HEK293 (cell line): ENCODE data around the gene TOR2A.

Experiments
- CTCF ChIA-PET: fragments of 350-600 bp; formaldehyde crosslinking; extraction: SDS; loops from one replicate; lab custom pipeline; 2021; ENCODE audit warnings: antibody characterized with exemption; lab: Yijun Ruan, JAX
- POLR2A ChIA-PET: fragments of 300-600 bp; formaldehyde crosslinking; extraction: SDS; loops from one replicate; lab custom pipeline; 2020; ENCODE audit warnings: antibody characterized with exemption, inconsistent platforms; lab: Yijun Ruan, JAX
- H3K27ac ChIP-seq: fragments of 200-500 bp; sonication (Bioruptor generic); 2 replicates; pipeline ENCODE4 v1.5.1; 2014; ENCODE audit warnings: low read depth, low read length, control low read depth, inconsistent platforms; ENCODE audit errors: extremely low read depth
- H3K36me3 ChIP-seq, 2 experiments: fragments of 200-500 bp in 1 of 2; sonication (Bioruptor generic) in 1 of 2; 1 replicate in 1 of 2; 2 replicates in 1 of 2; pipeline ENCODE4 v1.5.1; 2014 to 2017; ENCODE audit warnings: inconsistent platforms in 2 of 2, low read length in 2 of 2; ENCODE audit not compliant: control insufficient read depth in 2 of 2, insufficient read depth in 1 of 2
- H3K4me1 ChIP-seq: fragments of 200-500 bp; sonication (Bioruptor generic); 2 replicates; pipeline ENCODE4 v1.5.1; 2014; ENCODE audit warnings: mild to moderate bottlenecking, low read length, inconsistent platforms; ENCODE audit not compliant: control insufficient read depth, insufficient read depth
- H3K4me3 ChIP-seq: 2 replicates; pipeline ENCODE4 v1.5.1; 2011; ENCODE audit warnings: low read depth, mild to moderate bottlenecking, control low read depth, low read length, moderate library complexity
- H3K9me3 ChIP-seq: fragments of 200-500 bp; sonication (Bioruptor generic); 2 replicates; pipeline ENCODE4 v1.5.1; 2014; ENCODE audit warnings: low read depth, low read length, inconsistent platforms; ENCODE audit not compliant: control insufficient read depth, insufficient read depth
- EGR2 ChIP-seq: fragments of 450-650 bp; formaldehyde crosslinking; IDR thresholded peaks from 2 replicates; pipeline ENCODE4 v1.5.1; 2016; ENCODE audit warnings: low read depth, missing biosample characterization, missing genetic modification characterization
- GLI2 ChIP-seq: fragments of 450-650 bp; formaldehyde crosslinking; IDR thresholded peaks from 2 replicates; pipeline ENCODE4; 2017; ENCODE audit warnings: missing biosample characterization, missing genetic modification characterization, low read depth, borderline replicate concordance
- HOXA7 ChIP-seq: sonication (generic); formaldehyde crosslinking; IDR thresholded peaks from 2 replicates; pipeline ENCODE4 v1.8.1; 2022; ENCODE audit warnings: missing genetic modification reagents, borderline replicate concordance
- KLF9 ChIP-seq: fragments of 450-650 bp; formaldehyde crosslinking; IDR thresholded peaks from 2 replicates; pipeline ENCODE4 v1.5.1; 2016; ENCODE audit warnings: missing biosample characterization, missing genetic modification characterization, low read depth
- SP2 ChIP-seq: fragments of 450-650 bp; formaldehyde crosslinking; IDR thresholded peaks from 2 replicates; pipeline ENCODE4 v1.5.1; 2016; ENCODE audit warnings: missing biosample characterization, missing genetic modification characterization
- WT1 ChIP-seq: fragments of 450-650 bp; formaldehyde crosslinking; IDR thresholded peaks from 2 replicates; pipeline ENCODE4 v1.5.1; 2016; ENCODE audit warnings: missing biosample characterization, missing genetic modification characterization
- YY2 ChIP-seq: fragments of 450-650 bp; formaldehyde crosslinking; IDR thresholded peaks from 2 replicates; pipeline ENCODE4 v1.5.1; 2016; ENCODE audit warnings: missing biosample characterization, missing genetic modification characterization
- ZBTB20 ChIP-seq: fragments of 450-650 bp; formaldehyde crosslinking; IDR thresholded peaks from 2 replicates; pipeline ENCODE4 v1.5.1; 2016; ENCODE audit warnings: missing biosample characterization, missing genetic modification characterization
- ZBTB6 ChIP-seq: fragments of 450-650 bp; formaldehyde crosslinking; IDR thresholded peaks from 2 replicates; pipeline ENCODE4 v1.5.1; 2017; ENCODE audit warnings: missing biosample characterization, missing genetic modification characterization
- ZBTB7A ChIP-seq: fragments of 450-650 bp; formaldehyde crosslinking; IDR thresholded peaks from 2 replicates; pipeline ENCODE4 v1.5.1; 2016; ENCODE audit warnings: low read depth, missing biosample characterization, missing genetic modification characterization
- ZFHX2 ChIP-seq: fragments of 450-650 bp; formaldehyde crosslinking; conservative IDR thresholded peaks from 2 replicates; pipeline ENCODE4 v1.5.1; 2016; ENCODE audit warnings: missing biosample characterization, missing genetic modification characterization
- ZNF132 ChIP-seq: fragments of 450-650 bp; formaldehyde crosslinking; IDR thresholded peaks from 2 replicates; pipeline ENCODE4 v1.5.1; 2017; ENCODE audit warnings: missing biosample characterization, missing genetic modification characterization, borderline replicate concordance
- ZNF146 ChIP-seq: fragments of 450-650 bp; formaldehyde crosslinking; IDR thresholded peaks from 2 replicates; pipeline ENCODE4 v1.5.1; 2016; ENCODE audit warnings: missing biosample characterization, missing genetic modification characterization
- ZNF214 ChIP-seq: fragments of 450-650 bp; formaldehyde crosslinking; IDR thresholded peaks from 2 replicates; pipeline ENCODE4 v1.5.1; 2017; ENCODE audit warnings: missing biosample characterization, mild to moderate bottlenecking, missing genetic modification characterization, borderline replicate concordance
- ZNF248 ChIP-seq: fragments of 450-650 bp; formaldehyde crosslinking; IDR thresholded peaks from 2 replicates; pipeline ENCODE4 v1.5.1; 2017; ENCODE audit warnings: missing biosample characterization, missing genetic modification characterization
- ZNF341 ChIP-seq: fragments of 450-650 bp; formaldehyde crosslinking; IDR thresholded peaks from 2 replicates; pipeline ENCODE4; 2016; ENCODE audit warnings: low read depth, missing biosample characterization, missing genetic modification characterization
- ZNF37A ChIP-seq: fragments of 450-650 bp; IDR thresholded peaks from 2 replicates; pipeline ENCODE4 v1.5.1; 2018; ENCODE audit warnings: missing biosample characterization, missing genetic modification characterization
- ZNF514 ChIP-seq: fragments of 450-650 bp; formaldehyde crosslinking; IDR thresholded peaks from 2 replicates; pipeline ENCODE4 v1.5.1; 2016; ENCODE audit warnings: missing biosample characterization, missing genetic modification characterization
- ZNF555 ChIP-seq: fragments of 450-650 bp; formaldehyde crosslinking; conservative IDR thresholded peaks from 2 replicates; pipeline ENCODE4 v1.5.1; 2017; ENCODE audit warnings: missing biosample characterization, mild to moderate bottlenecking, missing genetic modification characterization, inconsistent platforms
- ZNF600 ChIP-seq: fragments of 450-650 bp; formaldehyde crosslinking; IDR thresholded peaks from 2 replicates; pipeline ENCODE4 v1.5.1; 2016; ENCODE audit warnings: missing biosample characterization, missing genetic modification characterization
- ZNF623 ChIP-seq: fragments of 450-650 bp; formaldehyde crosslinking; IDR thresholded peaks from 2 replicates; pipeline ENCODE4 v1.5.1; 2016; ENCODE audit warnings: missing biosample characterization, missing genetic modification characterization
- ZNF670 ChIP-seq: fragments of 450-650 bp; formaldehyde crosslinking; IDR thresholded peaks from 2 replicates; pipeline ENCODE4 v1.5.1; 2016; ENCODE audit warnings: missing biosample characterization, missing genetic modification characterization, low read depth
- ZNF701 ChIP-seq: fragments of 450-650 bp; formaldehyde crosslinking; IDR thresholded peaks from 2 replicates; pipeline ENCODE4 v1.5.1; 2016; ENCODE audit warnings: missing biosample characterization, missing genetic modification characterization

Gene TOR2A

GRCh38 chr9:127765418-127765817 lies 30.3 kb upstream of the TOR2A start:
- Histone ChIP-seq H3K36me3 (no peaks in the 10 kb centered on the region), H3K27ac (no peak overlapping the region), H3K4me3 (no peak overlapping the region)
- POLR2A ChIA-PET, result no interaction called here
- CTCF ChIA-PET, result interaction anchor here (0.5 to 2.4 kb wide), 6 partner anchors 19 to 175 kb away, joined by 3 to 13 read pairs (median 5); partner anchors contain the start of gene TOR2A
- TF ChIP-seq ZBTB20 (tag by site-specific recombination) (no peak), HOXA7 (no peak), ZNF623 (peak; percentile 97)
- TF ChIP-seq, all 188 proteins: peak for 1
- Histone ChIP-seq H3K4me1 (no peaks in the 10 kb centered on the region), H3K9me3 (no peaks in the 10 kb centered on the region)

- no peak overlapping the region for H3K4me3 ChIP-seq
- H3K4me1 ChIP-seq, result no peaks in the 10 kb centered on the region
- no peaks in the 10 kb centered on the region for H3K9me3 ChIP-seq
- TF ChIP-seq ZFHX2 (tag by site-specific recombination) (peak; percentile 59), ZNF248 (tag by site-specific recombination) (no peak), KLF9 (no peak), SP2 (tag by site-specific recombination) (peak; percentile 14; the same call in 1 of the 2 replicates), EGR2 (tag by site-specific recombination) (peak; percentile 53; the same call in 1 of the 2 replicates)
- H3K27ac ChIP-seq, result no peak overlapping the region
- no peaks in the 10 kb centered on the region for H3K36me3 ChIP-seq
- ChIA-PET POLR2A (interaction anchor here (0.9 kb wide), 1 partner anchor 29 kb away, joined by 3 read pairs; no protein-coding TSS in a partner anchor), CTCF (interaction anchor here (0.6 to 2.3 kb wide), 16 partner anchors 17 to 333 kb away, joined by 3 to 12 read pairs (median 4); partner anchors contain the start of genes CDK9 and TOR2A)
Observed at GRCh38 chr9:127763918-127764384, 28.9 kb upstream of the TOR2A start.

GRCh38 chr9:127762111-127762676 lies 27.1 kb upstream of the TOR2A start:
- Histone ChIP-seq H3K4me3 (no peak overlapping the region), H3K4me1 (no peaks in the 10 kb centered on the region), H3K9me3 (no peaks in the 10 kb centered on the region), H3K27ac (no peak overlapping the region), H3K36me3 (no peaks in the 10 kb centered on the region)
- POLR2A ChIA-PET, result interaction anchor here (2.1 kb wide), 1 partner anchor 9 kb away, joined by 7 read pairs; no protein-coding TSS in a partner anchor
- no peak for TF ChIP-seq YY2 (tag by site-specific recombination)
- no peak for TF ChIP-seq ZNF701 (tag by site-specific recombination)
- TF ChIP-seq ZNF670 (tag by site-specific recombination), result no peak
- TF ChIP-seq ZNF132 (tag by site-specific recombination), result no peak
- no peak for TF ChIP-seq ZNF146 (tag by site-specific recombination)
- TF ChIP-seq GLI2 (tag by site-specific recombination), result no peak
- TF ChIP-seq ZNF37A (tag by site-specific recombination), result no peak
- no peak for TF ChIP-seq ZNF514 (tag by site-specific recombination)
- TF ChIP-seq ZBTB7A (tag by site-specific recombination), result no peak
- TF ChIP-seq ZBTB6 (tag by site-specific recombination), result no peak
- no peak for TF ChIP-seq ZNF341 (tag by site-specific recombination)
- TF ChIP-seq WT1 (tag by site-specific recombination), result no peak
- TF ChIP-seq ZNF600, result no peak
- TF ChIP-seq ZNF555, result no peak
- TF ChIP-seq ZNF214, result no peak
- CTCF ChIA-PET, result interaction anchor here (0.9 to 2.3 kb wide), 2 partner anchors 23 to 28 kb away, joined by 3 to 12 read pairs; partner anchors contain the start of genes CDK9 and TOR2A
